K562 treated with DMSO at 1 percent for 12 hours (cell line): Measurements from ENCODE around the gene TRAF3IP3. TPM values are rescaled to one million over a fixed set of nuclear protein-coding genes. Genes with fewer than 3 reads are reported as not detected.

Experiments
- total RNA-seq: library from RNA; unstranded; fragments of 300-600 nt; gene quantifications from 2 replicates; pipeline ENCODE4 v1.2.3, GENCODE V29; 2022; ENCODE audit not compliant: insufficient read depth

TRAF3IP3 gene, protein sequence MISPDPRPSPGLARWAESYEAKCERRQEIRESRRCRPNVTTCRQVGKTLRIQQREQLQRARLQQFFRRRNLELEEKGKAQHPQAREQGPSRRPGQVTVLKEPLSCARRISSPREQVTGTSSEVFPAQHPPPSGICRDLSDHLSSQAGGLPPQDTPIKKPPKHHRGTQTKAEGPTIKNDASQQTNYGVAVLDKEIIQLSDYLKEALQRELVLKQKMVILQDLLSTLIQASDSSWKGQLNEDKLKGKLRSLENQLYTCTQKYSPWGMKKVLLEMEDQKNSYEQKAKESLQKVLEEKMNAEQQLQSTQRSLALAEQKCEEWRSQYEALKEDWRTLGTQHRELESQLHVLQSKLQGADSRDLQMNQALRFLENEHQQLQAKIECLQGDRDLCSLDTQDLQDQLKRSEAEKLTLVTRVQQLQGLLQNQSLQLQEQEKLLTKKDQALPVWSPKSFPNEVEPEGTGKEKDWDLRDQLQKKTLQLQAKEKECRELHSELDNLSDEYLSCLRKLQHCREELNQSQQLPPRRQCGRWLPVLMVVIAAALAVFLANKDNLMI
- total RNA-seq, result not detected in 2 replicates

GRCh38 chr1:209755926-209756614 lies at the start of gene TRAF3IP3:
TSS of gene TRAF3IP3 (plus strand) at chr1:209756053. CDS start at chr1:209760040, 3,987 bp downstream.

DNA sequence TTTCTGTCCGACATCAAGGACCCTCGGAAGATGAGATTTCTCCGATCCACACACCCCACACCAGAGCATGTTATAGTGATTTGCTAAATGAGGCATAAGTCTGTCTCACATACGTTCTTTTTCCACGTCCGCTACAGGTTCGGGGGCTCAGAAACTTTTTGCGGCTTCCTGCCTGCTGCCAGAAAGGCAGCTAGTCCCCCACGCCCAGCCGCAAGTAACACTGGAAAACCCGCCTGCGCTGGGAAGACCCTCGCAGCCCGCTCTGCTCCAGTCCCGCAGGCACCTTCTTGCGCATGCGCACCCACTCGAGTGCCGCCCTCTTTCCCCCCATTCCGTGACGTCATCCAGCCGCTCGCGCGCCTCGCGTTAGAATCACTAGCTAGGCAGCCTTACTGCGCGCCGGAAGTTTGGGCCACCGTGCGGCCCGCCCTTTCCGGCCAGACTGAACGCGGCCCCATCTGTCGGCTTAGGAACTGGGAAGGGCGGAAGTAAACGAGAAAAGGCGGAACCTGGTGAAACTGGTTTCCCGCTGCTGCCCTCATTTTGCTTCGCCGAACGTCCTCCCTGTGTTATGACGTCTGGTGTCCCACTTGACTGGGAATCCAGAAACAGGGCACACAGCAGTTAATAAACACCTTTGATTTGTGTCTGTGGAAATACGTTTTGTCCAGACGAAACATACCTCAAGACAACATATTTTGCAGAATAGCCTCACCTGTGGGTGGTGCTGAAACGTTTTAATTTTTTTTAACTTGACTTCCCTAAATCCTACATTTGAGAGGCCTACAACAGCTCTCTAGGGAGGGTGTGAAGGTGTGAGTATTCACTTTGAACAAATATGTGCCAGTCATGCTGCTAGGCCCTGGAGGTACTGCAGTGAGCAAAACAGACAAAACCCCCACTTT lies 28.7 kb downstream of the TRAF3IP3 start, which contains the start of gene C1orf74:
C1orf74 (minus strand) TSS at position 295 of the 905 bp plus-strand sequence. CDS start 925 bp downstream, outside the sequence.

GRCh38 chr1:209805875-209806760 lies 50.3 kb downstream of the TRAF3IP3 start, which contains the start of gene IRF6:
TSS of gene IRF6 (minus strand) at chr1:209806142. CDS start at chr1:209801413, 4,729 bp downstream.

GRCh38 chr1:209827384-209828262 lies 71.8 kb downstream of the TRAF3IP3 start, which contains the start of gene UTP25:
TSS of gene UTP25 (plus strand) at chr1:209827972. CDS start at chr1:209828064, 92 bp downstream.

Other genes with a start within 250 kb of the TRAF3IP3 start
- gene CAMK1G, start 172.3 kb upstream of the TRAF3IP3 start, total RNA-seq, result not detected in 2 replicates
- gene LAMB3, start 103.6 kb upstream of the TRAF3IP3 start, total RNA-seq, result 4.9 and 8.9 TPM in 2 replicates
- 336 and 417 TPM in 2 replicates for gene G0S2, start 80.6 kb upstream of the TRAF3IP3 start, total RNA-seq
- gene HSD11B1, start 51.2 kb upstream of the TRAF3IP3 start, total RNA-seq, result 0.67 TPM in 1 of 2 replicates, not detected in the other
- gene C1orf74, start 28.5 kb downstream of the TRAF3IP3 start, total RNA-seq, result 1.9 and 3.0 TPM in 2 replicates
- gene IRF6, start 50.1 kb downstream of the TRAF3IP3 start, total RNA-seq, result 0.18 and 0.93 TPM in 2 replicates
- 1.4 and 4.0 TPM in 2 replicates for gene UTP25, start 71.9 kb downstream of the TRAF3IP3 start, total RNA-seq
- gene SYT14, start 182.2 kb downstream of the TRAF3IP3 start, total RNA-seq, result not detected in 2 replicates